K562 (cell line): ENCODE results near the gene ZBTB32. TPM values are rescaled to one million over a fixed set of nuclear protein-coding genes. Genes with fewer than 3 reads are reported as not detected.
A peak's percentile ranks its signal among the peaks of the same experiment; 100 is the strongest.

Experiments
- ATF1 ChIP-seq, 2 experiments: fragments of 450-650 bp in 1 of 2; IDR thresholded peaks; 2 replicates each; pipeline ENCODE4 v1.6.1; 2016; ENCODE audit warnings: missing compliant biosample characterization in 1 of 2, missing genetic modification characterization in 1 of 2
- HDAC2 ChIP-seq: fragments of 450-650 bp; IDR thresholded peaks from 2 replicates; pipeline ENCODE4 v1.6.1; 2016; ENCODE audit warnings: mild to moderate bottlenecking
- JUN ChIP-seq, 2 experiments: sonication (generic) in 1 of 2; formaldehyde crosslinking in 1 of 2; IDR thresholded peaks; 2 replicates each; pipeline versions ENCODE4 v1.6.1 to v1.8.0; 2012 to 2022; ENCODE audit warnings: borderline replicate concordance in 2 of 2, mild to moderate bottlenecking in 2 of 2, improper control_type of control experiment in 1 of 2, low read depth in 1 of 2, low read length in 1 of 2, missing genetic modification reagents in 1 of 2
- NRF1 ChIP-seq, 2 experiments: fragments of 450-650 bp; IDR thresholded peaks in 1 of 2; conservative IDR thresholded peaks in 1 of 2; 2 replicates each; pipeline ENCODE4 v1.6.1; 2014; ENCODE audit warnings: mild to moderate bottlenecking in 2 of 2
- SP1 ChIP-seq: sonication (generic); formaldehyde crosslinking; IDR thresholded peaks from 2 replicates; pipeline ENCODE4 v1.8.1; 2022; ENCODE audit warnings: mild to moderate bottlenecking, missing genetic modification reagents
- TBP ChIP-seq: optimal IDR thresholded peaks from 2 replicates; pipeline ENCODE3; 2011; ENCODE audit warnings: low read depth, low read length, improper control_type of control experiment
- ZNF121 ChIP-seq: sonication (generic); formaldehyde crosslinking; conservative IDR thresholded peaks from 2 replicates; pipeline ENCODE4 v1.8.0; 2022; ENCODE audit warnings: missing genetic modification reagents
- polyA plus RNA-seq, 8 experiments: library from polyadenylated mRNA; depleted of rRNA in 4 of 8; stranded (reverse) in 5 of 8; unstranded in 3 of 8; fragments of >200 nt; fragmentation: Nextera tagmentation in 2 of 8; fragmentation: Illumina TruSeq in 1 of 8; extraction: Ambion mirVana in 2 of 8; extraction: Trizol in 1 of 8; gene quantifications; 2 replicates each; pipeline versions ENCODE4 v1.2.1 to v1.2.3, GENCODE V29; 2011 to 2014; ENCODE audit warnings: inconsistent platforms in 1 of 8, missing spikeins in 1 of 8
- total RNA-seq, 7 experiments: library from RNA; depleted of rRNA in 6 of 7; stranded (reverse); fragments of >200 nt in 6 of 7; fragmentation: Illumina TruSeq in 2 of 7; extraction: Trizol in 2 of 7; gene quantifications; 2 replicates each; pipeline versions ENCODE4 v1.2.1 to v1.2.3, GENCODE V29; 2011 to 2021; ENCODE audit warnings: low replicate concordance in 1 of 7
- TF ChIP-seq, protein P1 (sequence below): sonication (generic); formaldehyde crosslinking; IDR thresholded peaks from 2 replicates; pipeline ENCODE4 v1.8.0; 2022; ENCODE audit warnings: mild to moderate bottlenecking, missing genetic modification reagents
- TF ChIP-seq, protein P2 (sequence below): sonication (generic); formaldehyde crosslinking; IDR thresholded peaks from 2 replicates; pipeline ENCODE4 v1.8.0; 2022; ENCODE audit warnings: mild to moderate bottlenecking, missing genetic modification reagents
- TF ChIP-seq, protein P3 (sequence below): fragments of 200-800 bp; sonication (Bioruptor generic); IDR thresholded peaks from 2 replicates; pipeline ENCODE4 v1.6.1; 2017; ENCODE audit warnings: missing genetic modification characterization, missing compliant biosample characterization

ZBTB32 gene
- total and polyA plus RNA-seq, 9 of the 15 experiments (the other 6 are each of a cell fraction or from before 2014, with no cell fraction given), result 0.20 TPM; not detected in 8

DNA sequence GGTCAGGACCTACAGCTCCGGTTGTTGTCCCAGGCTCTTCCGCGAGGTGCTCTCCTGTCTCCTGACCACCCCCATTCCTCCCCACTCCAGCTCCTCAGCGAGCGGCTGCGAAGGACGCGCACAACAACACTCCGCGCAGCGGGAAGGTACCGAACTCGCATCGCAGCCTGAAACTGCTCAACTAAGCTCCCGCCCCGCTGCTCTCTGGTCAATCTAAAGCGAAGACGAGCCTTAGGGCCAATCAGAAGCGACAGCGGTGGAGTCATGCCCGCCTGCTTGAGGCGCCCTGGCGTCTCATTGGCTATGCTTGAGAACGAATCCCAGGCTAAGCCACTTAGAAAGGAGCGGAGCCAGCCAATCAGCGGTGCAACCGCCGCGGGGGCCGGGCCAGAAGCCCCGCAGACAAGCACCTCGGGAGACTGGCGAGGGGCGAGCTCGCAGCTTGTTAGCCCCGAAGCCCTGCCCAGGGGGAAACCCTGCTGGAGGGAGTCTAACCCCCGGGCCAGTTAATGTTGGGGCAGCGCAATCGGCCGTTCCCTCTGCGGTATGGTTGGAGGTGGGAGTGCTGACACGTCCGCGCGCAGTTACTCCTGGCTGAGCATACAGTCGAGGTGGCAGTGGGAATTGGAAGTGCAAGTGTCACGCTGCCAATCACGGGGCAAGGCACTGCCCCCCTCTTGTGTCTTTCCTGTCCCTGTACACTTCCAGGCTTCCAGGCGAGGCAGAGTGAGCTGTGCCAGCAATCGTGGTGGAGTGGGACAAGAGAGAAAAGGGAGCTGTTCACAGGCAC, 1.9 kb upstream of the ZBTB32 start (continued):
- peak; percentile 52 for TF ChIP-seq TBP
- TF ChIP-seq, protein P1, sequence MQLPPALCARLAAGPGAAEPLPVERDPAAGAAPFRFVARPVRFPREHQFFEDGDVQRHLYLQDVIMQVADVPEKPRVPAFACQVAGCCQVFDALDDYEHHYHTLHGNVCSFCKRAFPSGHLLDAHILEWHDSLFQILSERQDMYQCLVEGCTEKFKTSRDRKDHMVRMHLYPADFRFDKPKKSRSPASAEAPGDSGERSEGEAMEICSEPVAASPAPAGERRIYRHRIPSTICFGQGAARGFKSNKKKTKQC (CRISPR knock-in tag), result no peak
- peak; percentile 71 to 75 for TF ChIP-seq NRF1 (conservative IDR thresholded peaks at IDR 0.05 in 1 of 2, IDR thresholded peaks at IDR 0.05 in 1 of 2)
- TF ChIP-seq JUN (IDR thresholded peaks at IDR 0.05; ENCODE audit: borderline replicate concordance, low read depth, low read length), result peak; percentile 55; the same call in 1 of the 2 replicates
- no peak for TF ChIP-seq JUN (CRISPR knock-in tag; IDR thresholded peaks at IDR 0.05; ENCODE audit: borderline replicate concordance)
- TF ChIP-seq HDAC2, result peak; percentile 31; the same call in 1 of the 2 replicates
- TF ChIP-seq SP1 (CRISPR knock-in tag), result 0 out of 2 replicates have a peak, but pooled peaks have one; percentile 59
- TF ChIP-seq, protein P2, sequence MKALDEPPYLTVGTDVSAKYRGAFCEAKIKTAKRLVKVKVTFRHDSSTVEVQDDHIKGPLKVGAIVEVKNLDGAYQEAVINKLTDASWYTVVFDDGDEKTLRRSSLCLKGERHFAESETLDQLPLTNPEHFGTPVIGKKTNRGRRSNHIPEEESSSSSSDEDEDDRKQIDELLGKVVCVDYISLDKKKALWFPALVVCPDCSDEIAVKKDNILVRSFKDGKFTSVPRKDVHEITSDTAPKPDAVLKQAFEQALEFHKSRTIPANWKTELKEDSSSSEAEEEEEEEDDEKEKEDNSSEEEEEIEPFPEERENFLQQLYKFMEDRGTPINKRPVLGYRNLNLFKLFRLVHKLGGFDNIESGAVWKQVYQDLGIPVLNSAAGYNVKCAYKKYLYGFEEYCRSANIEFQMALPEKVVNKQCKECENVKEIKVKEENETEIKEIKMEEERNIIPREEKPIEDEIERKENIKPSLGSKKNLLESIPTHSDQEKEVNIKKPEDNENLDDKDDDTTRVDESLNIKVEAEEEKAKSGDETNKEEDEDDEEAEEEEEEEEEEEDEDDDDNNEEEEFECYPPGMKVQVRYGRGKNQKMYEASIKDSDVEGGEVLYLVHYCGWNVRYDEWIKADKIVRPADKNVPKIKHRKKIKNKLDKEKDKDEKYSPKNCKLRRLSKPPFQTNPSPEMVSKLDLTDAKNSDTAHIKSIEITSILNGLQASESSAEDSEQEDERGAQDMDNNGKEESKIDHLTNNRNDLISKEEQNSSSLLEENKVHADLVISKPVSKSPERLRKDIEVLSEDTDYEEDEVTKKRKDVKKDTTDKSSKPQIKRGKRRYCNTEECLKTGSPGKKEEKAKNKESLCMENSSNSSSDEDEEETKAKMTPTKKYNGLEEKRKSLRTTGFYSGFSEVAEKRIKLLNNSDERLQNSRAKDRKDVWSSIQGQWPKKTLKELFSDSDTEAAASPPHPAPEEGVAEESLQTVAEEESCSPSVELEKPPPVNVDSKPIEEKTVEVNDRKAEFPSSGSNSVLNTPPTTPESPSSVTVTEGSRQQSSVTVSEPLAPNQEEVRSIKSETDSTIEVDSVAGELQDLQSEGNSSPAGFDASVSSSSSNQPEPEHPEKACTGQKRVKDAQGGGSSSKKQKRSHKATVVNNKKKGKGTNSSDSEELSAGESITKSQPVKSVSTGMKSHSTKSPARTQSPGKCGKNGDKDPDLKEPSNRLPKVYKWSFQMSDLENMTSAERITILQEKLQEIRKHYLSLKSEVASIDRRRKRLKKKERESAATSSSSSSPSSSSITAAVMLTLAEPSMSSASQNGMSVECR (CRISPR knock-in tag), result no peak
- no peak for TF ChIP-seq ZNF121 (CRISPR knock-in tag)
- TF ChIP-seq ATF1 (CRISPR knock-in tag; IDR thresholded peaks at IDR 0.05), result no peak
- TF ChIP-seq ATF1 (tag; IDR thresholded peaks at IDR 0.05), result peak; percentile 82
- TF ChIP-seq, protein P3, sequence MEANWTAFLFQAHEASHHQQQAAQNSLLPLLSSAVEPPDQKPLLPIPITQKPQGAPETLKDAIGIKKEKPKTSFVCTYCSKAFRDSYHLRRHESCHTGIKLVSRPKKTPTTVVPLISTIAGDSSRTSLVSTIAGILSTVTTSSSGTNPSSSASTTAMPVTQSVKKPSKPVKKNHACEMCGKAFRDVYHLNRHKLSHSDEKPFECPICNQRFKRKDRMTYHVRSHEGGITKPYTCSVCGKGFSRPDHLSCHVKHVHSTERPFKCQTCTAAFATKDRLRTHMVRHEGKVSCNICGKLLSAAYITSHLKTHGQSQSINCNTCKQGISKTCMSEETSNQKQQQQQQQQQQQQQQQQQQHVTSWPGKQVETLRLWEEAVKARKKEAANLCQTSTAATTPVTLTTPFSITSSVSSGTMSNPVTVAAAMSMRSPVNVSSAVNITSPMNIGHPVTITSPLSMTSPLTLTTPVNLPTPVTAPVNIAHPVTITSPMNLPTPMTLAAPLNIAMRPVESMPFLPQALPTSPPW (CRISPR knock-in tag), result peak; percentile 25; the same call in 1 of the 2 replicates
- TF ChIP-seq, all 486 proteins: peak for 45
